ENCODE results near the gene TBXA2R.

The TBXA2R gene

GRCh38 chr19:3550947-3551791 lies 55.5 kb downstream of the TBXA2R start:
- DNase-seq: no peak

GRCh38 chr19:3549816-3550215 lies 56.9 kb downstream of the TBXA2R start:
- DNase-seq: no peak

- no peak for DNase-seq
Measured at GRCh38 chr19:3548606-3549005, 58.1 kb downstream of the TBXA2R start.

- DNase-seq: no peak
Measured at GRCh38 chr19:3547767-3548282, 58.9 kb downstream of the TBXA2R start.

- no peak for DNase-seq
Measured at GRCh38 chr19:3547301-3547731, 59.4 kb downstream of the TBXA2R start.

- DNase-seq: no peak
Measured at GRCh38 chr19:3546119-3546518, 60.6 kb downstream of the TBXA2R start.

- DNase-seq: no peak
Measured at GRCh38 chr19:3545669-3546034, 61.0 kb downstream of the TBXA2R start.

- DNase-seq: peak; percentile 86
Measured at GRCh38 chr19:3544742-3545668, 61.7 kb downstream of the TBXA2R start.
